HG02884 (cell line): ENCODE results near the gene THBD.

Source experiments
- ATAC-seq: cut with Tn5 transposase; IDR thresholded peaks from one replicate; pipeline ENCODE4 v1.9.1; 2021; ENCODE audit warnings: mild to moderate bottlenecking, moderate library complexity; ENCODE audit not compliant: unreplicated experiment

The THBD gene, protein sequence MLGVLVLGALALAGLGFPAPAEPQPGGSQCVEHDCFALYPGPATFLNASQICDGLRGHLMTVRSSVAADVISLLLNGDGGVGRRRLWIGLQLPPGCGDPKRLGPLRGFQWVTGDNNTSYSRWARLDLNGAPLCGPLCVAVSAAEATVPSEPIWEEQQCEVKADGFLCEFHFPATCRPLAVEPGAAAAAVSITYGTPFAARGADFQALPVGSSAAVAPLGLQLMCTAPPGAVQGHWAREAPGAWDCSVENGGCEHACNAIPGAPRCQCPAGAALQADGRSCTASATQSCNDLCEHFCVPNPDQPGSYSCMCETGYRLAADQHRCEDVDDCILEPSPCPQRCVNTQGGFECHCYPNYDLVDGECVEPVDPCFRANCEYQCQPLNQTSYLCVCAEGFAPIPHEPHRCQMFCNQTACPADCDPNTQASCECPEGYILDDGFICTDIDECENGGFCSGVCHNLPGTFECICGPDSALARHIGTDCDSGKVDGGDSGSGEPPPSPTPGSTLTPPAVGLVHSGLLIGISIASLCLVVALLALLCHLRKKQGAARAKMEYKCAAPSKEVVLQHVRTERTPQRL

DNA sequence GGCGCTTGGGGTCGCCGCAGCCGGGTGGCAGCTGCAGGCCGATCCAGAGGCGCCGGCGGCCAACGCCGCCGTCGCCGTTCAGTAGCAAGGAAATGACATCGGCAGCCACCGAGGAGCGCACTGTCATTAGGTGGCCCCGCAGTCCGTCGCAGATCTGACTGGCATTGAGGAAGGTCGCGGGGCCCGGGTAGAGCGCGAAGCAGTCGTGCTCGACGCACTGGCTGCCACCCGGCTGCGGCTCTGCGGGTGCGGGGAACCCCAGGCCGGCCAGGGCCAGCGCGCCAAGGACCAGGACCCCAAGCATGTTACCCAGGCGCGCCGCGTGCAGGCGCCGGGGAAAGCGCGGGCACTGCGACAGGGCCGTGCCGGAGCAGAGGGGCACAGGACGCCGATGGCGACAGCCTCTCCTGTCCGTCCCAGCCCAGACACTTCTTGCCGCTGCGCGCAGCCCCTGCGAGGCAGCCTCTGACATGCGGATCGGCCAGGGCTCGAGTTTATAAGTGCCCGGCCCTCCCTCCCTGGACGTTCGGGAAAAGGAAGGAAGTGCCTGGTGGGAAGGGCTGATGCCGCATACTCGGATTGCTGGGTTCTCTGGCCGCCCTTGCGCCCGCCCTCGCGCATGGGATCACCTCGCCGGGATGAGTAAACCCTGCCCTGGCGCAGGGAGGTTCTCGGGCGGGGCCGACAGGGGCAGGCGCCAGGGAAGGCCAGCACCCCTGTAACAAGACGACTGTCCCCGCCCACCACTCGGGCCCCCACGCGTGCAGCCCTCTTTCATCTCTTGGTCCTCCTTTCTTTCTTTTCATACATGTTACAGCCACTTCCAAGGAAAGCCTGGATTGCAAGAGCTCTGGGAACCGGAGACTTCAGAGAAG is at the start of gene THBD:
THBD (minus strand) TSS at position 472 of the 875 bp plus-strand sequence; CDS start at position 304, 168 bp downstream.
- no peak for ATAC-seq

DNA sequence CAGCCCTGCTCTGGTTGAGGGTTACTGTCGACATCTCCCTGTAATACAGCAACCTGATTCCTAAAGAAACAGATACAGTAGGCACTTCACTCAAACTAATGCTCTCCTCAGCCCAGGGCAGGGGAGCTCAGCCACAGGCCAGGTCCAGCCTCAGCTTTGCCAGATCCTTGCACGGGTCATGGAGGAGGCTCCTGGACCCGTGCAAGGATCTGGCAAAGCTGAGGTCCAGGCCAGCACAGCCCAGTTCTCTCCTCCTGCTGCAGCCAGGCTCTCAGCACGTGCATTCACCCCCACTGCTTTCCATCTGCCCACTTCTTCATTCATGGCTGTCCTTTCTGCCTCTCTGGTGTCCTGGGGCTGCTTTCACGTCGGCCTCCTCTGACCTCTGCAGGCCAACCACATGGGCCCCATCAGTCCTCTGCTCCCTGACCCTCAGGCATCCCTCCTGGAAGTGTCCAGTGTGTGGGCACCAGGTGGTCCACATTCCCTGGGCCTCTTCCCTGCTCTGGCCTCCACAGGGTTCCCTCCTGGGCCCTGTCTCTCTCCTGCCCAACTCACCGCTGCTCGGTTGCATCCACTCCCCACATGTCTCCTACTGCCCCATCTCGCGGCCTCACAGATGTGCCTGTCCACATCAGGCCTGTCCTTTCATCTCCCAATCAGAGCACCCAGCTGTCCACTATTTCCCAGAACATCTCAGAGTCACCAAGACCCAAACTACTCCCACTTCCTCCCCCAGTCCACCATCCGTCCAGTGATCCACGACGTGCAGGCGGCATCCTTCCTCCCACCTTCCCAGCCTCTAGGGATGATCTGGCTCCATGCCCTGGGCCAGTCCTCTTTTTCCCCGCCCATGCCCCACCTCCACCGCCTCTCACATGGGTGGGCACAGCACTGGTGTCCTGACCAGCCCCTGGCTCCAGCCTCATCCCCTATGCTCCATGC is 48.4 kb upstream of the THBD start:
- ATAC-seq = no peak

DNA sequence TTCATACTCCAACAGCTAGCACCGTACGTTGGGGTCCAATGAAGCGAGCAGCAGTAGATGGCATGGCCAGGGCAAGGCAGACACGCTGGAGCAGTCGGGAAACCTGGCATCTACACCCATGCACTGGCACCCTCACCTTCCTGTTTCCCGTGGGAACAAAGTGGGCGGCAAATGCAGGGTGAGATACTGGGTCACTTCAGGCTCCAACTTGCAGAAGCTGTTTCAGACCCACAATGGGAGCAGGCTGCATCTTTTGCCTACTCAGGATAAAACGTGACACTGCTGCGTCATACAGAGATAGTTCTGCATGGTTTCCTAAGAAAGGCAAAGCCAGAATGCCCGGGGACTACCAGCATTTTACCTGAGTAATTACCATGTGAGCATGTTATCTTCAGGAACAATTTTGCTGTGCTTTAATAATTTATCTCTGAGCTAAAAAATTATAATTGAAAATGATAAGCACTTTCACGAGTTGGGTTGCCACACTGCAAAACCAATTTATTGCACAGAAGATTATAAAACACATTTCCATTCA is 47.6 kb upstream of the THBD start:
- no peak for ATAC-seq

DNA sequence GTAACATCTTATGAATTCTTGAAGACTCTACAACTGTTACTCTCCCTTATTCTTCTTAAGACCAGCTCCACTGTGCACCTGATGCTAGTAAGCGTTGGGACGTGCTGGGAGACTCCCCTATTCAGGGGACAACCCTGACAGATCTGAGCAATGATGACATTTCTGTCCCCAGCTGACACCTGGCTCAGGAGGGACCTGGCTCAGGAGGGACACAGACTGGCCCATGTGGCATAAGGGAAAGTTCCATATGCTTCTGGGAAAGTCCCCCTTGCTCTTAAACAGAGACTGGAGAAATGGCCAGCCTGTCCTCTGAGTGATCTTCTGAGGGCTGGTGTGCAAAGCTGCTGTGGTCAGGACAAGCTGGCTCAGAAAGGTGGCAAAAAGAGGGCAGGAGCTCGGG is 46.6 kb upstream of the THBD start:
- no peak for ATAC-seq

DNA sequence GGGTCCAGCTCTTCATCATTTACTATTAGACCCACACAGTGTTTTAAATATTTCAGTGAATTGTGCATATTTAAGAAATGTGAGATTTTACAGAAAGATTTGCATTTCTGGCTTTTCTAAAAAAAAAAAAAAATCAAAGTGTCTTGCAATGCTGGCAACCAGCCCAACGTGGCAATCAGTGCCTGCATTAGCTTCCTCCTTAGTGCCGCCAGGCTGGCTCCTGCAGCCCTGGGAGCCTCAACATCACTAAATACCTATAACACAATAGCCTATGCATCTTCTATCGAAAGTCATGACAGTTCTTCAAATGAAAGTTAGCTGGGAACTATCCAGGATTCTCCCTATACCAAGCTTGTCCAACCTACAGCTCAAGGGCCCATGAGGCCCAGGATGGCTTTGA is 46.0 kb upstream of the THBD start:
- ATAC-seq = no peak

DNA sequence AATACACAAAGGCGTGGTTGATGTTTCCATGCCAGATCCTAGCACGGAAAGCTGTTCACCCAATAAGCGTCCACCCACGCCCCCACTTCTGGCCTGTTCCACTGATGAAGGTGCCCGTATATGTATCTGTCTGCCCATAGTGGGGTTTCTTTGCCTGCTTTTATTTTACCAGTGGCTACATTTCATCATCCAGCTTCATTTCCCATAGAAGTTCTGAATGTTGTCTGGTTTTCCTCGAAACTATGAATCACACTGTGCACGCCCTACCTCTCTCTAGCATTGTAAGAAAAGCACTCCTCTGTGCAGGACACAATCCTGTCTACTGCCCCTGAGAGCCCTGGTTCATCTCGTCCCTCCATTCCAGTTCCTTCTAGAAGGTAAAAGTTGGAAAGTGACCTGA is 45.5 kb upstream of the THBD start:
- no peak for ATAC-seq

DNA sequence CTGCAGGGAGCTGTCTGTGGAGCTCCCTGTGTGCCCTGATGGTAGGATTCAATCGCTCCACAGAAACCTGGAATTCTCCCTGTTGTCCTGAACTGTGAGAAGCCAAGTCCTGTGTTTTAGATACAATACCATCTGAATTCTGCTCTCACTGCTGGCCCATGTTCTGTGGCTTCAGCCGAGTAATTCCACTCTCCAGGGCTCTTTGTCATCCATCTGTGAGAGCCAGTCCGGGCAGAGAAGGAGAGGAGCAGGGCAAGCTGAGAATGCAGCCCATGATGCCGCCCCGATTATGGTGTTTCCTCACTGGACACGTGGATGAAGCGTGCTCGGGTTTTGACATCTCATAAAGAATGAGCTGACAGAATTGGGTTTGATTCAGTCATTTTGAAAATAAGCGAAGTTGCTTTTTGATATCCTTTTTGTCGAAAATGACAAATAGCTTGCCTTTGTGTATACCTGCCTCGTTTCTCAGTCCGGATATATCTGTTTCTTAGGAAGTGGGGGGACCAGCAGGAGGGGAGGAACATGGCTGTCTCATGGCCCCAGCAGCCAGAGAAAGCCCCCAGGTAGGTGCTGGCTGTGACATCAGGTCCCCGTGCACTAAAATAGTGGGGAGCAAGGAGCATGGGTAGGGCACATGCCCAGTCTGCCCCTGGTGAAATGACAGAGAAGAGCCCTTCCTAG is 44.9 kb upstream of the THBD start:
- no peak for ATAC-seq

DNA sequence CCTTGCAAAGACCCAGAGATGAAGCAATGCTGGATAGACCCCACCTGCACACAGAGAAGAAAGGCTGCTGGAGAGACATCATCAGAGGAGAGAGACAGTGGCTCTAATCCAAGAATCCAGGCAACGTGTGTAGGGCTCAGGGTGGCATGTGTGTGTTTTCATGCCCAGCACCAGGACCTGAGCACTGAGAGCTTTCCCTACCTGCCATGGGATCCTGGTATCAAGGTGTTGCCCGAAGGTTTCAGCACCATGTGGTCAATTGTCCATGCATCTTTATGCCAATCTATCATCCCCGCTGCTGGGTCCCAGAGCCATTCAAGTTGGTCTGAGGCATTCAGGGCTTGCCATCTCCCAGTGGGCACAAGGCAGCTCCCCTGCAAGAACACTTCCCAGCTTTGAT is 44.1 kb upstream of the THBD start:
- no peak for ATAC-seq

DNA sequence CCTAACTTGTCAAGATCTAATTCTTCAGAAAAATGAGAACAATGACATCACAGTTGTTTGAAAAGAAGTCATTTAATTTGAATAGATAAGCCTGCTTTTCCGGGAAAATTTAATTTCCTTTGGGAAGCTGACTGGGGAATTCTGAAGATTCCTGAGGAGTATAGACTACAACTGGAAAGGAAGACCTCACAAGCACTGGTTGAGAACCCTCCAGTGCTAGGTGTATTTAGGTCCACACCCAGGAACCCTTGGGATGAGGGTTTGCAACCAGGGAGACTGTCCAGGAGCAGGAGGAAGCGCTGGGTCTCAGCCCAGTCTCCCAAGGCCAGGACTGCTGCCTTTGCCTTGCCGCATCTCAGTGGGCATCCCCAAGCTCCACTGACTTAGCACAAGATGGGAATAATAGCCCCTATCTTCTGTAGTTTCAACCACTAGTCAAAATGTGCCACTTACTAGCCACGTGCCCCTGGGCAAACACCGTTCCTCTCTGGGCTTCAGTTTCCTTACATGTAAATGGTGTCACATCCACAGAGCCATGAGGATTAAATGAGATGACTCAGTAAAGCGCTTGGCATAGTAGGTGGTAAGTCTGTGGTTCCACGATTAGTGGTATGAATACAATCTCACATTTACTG is 43.5 kb upstream of the THBD start:
- no peak for ATAC-seq

DNA sequence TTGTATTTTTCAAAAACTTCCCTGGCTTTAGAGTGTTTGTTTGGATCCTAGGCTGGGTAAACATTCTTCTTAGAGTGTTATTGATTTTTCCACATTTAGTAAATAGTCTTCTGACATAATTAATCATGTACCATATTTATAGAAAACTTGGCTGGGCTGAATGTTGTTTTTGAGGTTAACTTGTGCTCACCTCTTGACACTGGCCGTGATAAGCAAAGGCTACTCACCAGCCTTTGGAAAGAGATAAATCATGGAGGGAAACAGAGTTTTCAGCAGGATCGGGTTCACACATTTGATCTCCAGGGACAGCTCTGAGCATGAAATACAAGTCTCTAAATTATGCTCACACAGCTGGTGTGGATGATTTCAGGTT is 42.9 kb upstream of the THBD start:
- ATAC-seq = no peak

DNA sequence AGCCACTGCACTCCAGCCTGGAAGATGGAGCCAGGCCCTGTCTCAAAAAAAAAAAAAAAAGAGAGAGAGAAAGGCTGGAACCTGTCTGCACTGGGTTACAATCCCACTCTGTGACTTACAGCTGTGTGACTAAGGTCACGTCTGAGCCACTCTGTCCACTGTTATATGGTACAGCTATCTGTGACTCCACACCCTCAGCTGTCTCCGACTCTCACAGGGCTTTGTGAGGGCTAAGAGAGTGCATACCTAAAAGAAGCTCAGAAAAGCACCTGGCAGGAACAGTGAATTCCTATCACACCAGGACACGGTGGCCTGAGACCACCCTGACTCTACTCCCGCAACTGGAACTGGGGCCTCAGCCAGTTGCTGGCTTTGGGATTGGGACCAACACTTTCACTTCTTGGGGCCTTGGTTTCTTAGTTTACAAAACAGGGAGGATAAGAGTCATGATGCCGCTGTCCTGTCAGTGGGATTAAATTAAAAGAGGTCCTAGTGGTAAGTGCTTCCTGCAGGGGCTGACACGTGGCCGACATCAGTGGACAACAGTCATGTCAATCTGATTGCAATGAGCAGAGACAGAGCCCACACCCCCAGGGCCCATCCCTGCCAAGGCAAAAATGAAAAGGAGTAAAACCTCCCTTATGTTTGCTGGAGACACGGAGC is 42.4 kb upstream of the THBD start:
- ATAC-seq = no peak

DNA sequence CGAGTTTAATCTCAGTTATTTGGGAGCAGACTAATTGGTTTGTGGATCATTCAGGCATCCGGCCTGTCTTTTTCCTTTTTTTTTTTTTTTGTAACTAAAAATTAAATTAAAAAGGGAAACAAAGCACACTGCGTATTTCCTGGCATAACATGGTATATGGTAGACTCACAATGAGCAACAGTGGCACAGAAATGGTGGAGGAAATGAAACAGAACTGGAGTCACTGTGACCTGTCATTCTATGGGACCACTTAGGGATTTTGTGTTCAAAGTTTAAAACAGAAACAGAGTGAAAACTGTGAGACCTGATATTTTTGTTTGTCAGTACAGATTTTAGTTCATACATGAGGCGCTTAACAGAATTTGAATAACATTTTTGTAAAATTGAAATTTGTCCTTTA is 41.4 kb upstream of the THBD start:
- no peak for ATAC-seq

DNA sequence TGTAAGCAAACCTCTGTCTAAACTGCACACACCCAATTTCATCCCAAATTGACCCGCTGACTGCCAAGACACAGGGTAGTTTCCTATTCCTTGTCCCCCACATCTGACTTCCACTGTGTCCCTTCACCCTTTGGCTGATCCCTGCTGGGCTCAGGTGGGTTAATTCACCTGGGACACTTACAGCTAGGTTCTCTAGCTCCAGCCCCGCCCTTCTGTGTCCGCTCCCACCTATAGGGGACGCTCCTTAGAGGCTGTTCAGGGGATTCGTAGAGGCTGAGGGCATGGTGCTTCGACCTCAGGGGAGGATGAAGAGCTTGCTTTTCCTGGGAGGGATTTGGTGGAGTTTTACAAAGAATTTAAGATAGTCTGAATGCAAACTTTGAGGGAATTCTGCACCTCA is 40.7 kb upstream of the THBD start:
- ATAC-seq = no peak

DNA sequence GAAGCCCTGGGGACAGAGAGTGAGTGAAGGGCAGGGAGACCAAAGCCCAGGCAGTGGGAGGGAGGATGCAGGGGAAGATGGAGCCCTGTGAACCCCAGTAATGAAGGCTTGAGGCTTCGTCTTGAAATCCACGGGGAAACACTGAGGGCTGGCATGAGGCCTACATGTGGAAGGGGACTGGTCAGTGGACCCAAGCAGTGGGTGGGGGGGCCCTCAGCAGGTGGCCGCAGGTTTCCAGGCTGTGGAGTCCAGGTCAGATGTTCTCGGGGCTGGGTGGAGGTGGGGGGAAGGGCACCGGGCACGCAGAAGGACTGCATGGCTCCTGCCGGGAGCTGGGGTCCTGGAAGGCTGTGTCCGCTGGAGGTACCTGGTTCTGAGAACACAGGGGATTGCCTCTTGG is 39.4 kb upstream of the THBD start:
- no peak for ATAC-seq

DNA sequence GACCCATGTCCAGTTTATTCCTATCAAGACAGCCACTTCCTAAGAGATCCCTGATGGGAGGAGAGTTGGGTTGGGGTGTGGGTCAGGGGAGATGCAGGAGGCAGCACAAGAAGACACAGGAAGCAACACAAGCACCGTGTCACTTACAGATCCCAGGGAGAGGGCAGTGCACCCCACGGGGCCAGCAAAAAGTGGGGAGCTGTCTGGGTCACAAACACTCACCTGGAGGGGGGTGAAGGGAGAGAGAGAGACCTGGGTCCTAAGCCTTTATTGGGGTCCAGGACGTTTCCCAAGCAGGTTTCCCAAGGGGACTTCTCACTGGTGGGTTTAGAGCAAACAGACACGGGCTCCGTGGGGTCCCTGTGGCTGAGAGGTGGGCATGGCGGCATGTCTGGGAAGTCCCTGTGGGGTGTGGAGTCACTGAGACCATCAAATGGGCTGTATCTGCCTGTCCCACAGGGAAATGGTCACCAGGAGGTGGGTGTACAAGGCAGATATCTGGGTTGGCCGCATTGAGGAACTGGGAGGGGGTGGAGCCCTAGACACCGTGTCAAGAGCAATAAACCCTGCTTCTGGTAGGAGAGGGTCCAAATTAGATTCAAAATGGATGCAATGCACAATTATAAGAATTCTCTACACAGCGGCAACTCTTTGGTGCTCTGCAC is 38.2 kb upstream of the THBD start:
- no peak for ATAC-seq

DNA sequence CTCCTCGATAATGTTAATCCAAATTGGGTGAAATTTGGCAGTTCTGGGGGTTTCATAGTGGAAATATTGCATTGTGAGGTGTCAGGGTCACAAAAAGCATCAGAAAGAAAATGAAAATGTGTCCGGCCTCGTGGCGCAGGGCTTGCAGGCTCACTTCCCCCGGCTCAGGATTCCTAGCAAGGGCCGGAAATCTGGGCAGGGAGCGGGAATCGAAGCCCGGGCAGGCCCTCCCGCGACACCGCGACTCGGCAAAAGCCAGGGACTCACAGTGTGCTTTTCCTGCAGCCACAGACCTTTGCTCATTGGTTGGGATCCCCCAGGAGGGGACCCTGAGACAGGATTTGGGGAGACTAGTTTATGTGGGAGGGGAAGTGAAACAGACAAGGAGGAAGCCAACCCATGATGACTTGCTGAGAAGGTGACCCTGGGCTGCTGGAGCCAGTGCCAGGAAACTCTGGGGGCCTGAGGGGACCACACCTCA is 37.5 kb upstream of the THBD start:
- ATAC-seq = no peak

DNA sequence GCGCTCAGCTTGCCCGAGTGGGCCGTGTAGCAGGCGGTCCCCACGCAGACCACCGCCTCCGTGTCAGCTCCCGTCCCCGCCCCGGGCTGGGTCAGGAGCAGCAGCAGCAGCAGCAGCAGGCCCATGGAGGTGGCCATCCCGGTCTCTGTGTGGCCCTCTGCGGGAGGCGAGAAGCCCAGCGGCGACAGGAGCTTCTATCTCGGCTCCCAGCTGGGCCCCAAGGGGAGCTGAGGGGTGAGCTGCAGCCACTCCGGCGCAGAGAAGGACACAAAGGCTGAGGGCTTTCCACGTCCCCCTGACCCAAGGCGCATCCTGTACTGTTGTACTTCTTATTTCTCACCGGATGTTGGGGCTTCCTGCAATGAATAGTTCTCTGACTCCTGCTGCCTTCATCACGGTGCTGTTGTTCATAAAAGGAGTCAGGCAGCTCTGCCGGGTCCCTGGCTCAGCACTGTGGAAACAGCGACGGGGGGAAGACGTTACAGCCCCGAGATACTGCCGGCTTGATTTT is 36.6 kb upstream of the THBD start, which contains the start of gene CD93:
CD93 (minus strand) TSS at position 269 of the 511 bp plus-strand sequence; CDS start at position 137, 132 bp downstream.
- ATAC-seq = peak; percentile 59
